DOHH2 (cell line): ENCODE data around the gene MAP1LC3B2.

ENCODE experiments used
- H3F3A ChIP-seq: fragments of 200-600 bp; sonication (generic), shearing (Covaris generic); 2 replicates; pipeline ENCODE4 v1.6.0; 2016; ENCODE audit warnings: antibody characterized with exemption, mild to moderate bottlenecking; ENCODE audit not compliant: control insufficient read depth, insufficient read depth
- H3K27ac ChIP-seq: fragments of 200-600 bp; sonication (generic); 2 replicates; pipeline ENCODE4 v1.5.1; 2014; ENCODE audit warnings: low read depth, mild to moderate bottlenecking, low read length, moderate library complexity
- H3K27me3 ChIP-seq: fragments of 200-600 bp; sonication (generic); 2 replicates; pipeline ENCODE4 v1.6.1; 2014; ENCODE audit warnings: mild to moderate bottlenecking, low read length, mixed read lengths; ENCODE audit not compliant: control insufficient read depth
- H3K36me3 ChIP-seq: fragments of 200-600 bp; sonication (generic); 2 replicates; pipeline ENCODE4 v1.6.1; 2014; ENCODE audit warnings: mild to moderate bottlenecking, low read length, moderate library complexity, mixed read lengths; ENCODE audit not compliant: control insufficient read depth
- H3K4me1 ChIP-seq: fragments of 200-600 bp; sonication (generic); 2 replicates; pipeline ENCODE4 v1.6.1; 2014; ENCODE audit warnings: mild to moderate bottlenecking, low read length, mixed read lengths; ENCODE audit not compliant: control insufficient read depth
- H3K4me2 ChIP-seq: fragments of 200-600 bp; sonication (generic); 2 replicates; pipeline ENCODE4 v1.6.0; 2014; ENCODE audit warnings: mild to moderate bottlenecking, low read length, moderate library complexity
- H3K4me3 ChIP-seq: fragments of 200-600 bp; sonication (generic); 2 replicates; pipeline ENCODE4 v1.5.1; 2014; ENCODE audit warnings: mild to moderate bottlenecking, low read length, mixed read lengths
- H3K79me2 ChIP-seq: fragments of 200-600 bp; sonication (generic); 2 replicates; pipeline ENCODE4 v1.6.1; 2014; ENCODE audit warnings: mild to moderate bottlenecking, low read length, mixed read lengths; ENCODE audit not compliant: control insufficient read depth
- H3K9me2 ChIP-seq: fragments of 200-600 bp; sonication (generic); replicated peaks from 2 replicates; pipeline ENCODE4 v1.6.1; 2014; ENCODE audit warnings: mild to moderate bottlenecking, low read length, mixed read lengths; ENCODE audit not compliant: control insufficient read depth
- H3K9me3 ChIP-seq: fragments of 200-600 bp; sonication (generic); 2 replicates; pipeline ENCODE4 v1.6.1; 2014; ENCODE audit warnings: antibody characterized with exemption, low read length, mixed read lengths; ENCODE audit not compliant: control insufficient read depth, insufficient read depth
- H4K20me1 ChIP-seq: fragments of 200-600 bp; sonication (generic); 2 replicates; pipeline ENCODE4 v1.6.0; 2014; ENCODE audit warnings: low read depth, mild to moderate bottlenecking, antibody characterized with exemption, low read length, moderate library complexity; ENCODE audit not compliant: control insufficient read depth, insufficient read depth
- CTCF ChIP-seq: fragments of 200-600 bp; sonication (generic); IDR thresholded peaks from one replicate; pipeline ENCODE4 v1.5.1; 2014; ENCODE audit warnings: antibody characterized with exemption, mild to moderate bottlenecking, low read depth, low read length; ENCODE audit not compliant: poor library complexity, severe bottlenecking
- EZH2phosphoT487 ChIP-seq: fragments of 200-600 bp; sonication (generic); IDR thresholded peaks from 2 replicates; pipeline ENCODE4 v1.6.1; 2017; ENCODE audit warnings: borderline replicate concordance, mild to moderate bottlenecking, antibody characterized with exemption, low read length, moderate library complexity, mixed read lengths

MAP1LC3B2 gene

GRCh38 chr12:116619246-116619645 is 60.1 kb downstream of the MAP1LC3B2 start:
- Histone ChIP-seq H3K79me2 (no peaks in the 10 kb centered on the region), H4K20me1 (no peaks in the 10 kb centered on the region), H3K4me1 (no peaks in the 10 kb centered on the region), H3K36me3 (no peaks in the 10 kb centered on the region), H3K9me2 (no peaks in the 10 kb centered on the region), H3F3A (no peaks in the 10 kb centered on the region), H3K27me3 (peaks cover 15% of the 10 kb centered on the region), H3K4me3 (no peak overlapping the region), H3K9me3 (0 out of 2 replicates have a peak, but pooled peaks cover 3% of the 10 kb centered on the region), H3K4me2 (no peak overlapping the region), H3K27ac (no peak overlapping the region)
- TF ChIP-seq CTCF (no peak), EZH2phosphoT487 (no peak)

GRCh38 chr12:116620124-116620491 is 60.9 kb downstream of the MAP1LC3B2 start:
- TF ChIP-seq CTCF, result no peak
- TF ChIP-seq EZH2phosphoT487, result no peak
- H3K4me2 ChIP-seq, result no peak overlapping the region
- no peaks in the 10 kb centered on the region for H3K36me3 ChIP-seq
- H3K4me1 ChIP-seq, result no peaks in the 10 kb centered on the region
- H3K27me3 ChIP-seq, result peaks cover 15% of the 10 kb centered on the region
- H3K9me3 ChIP-seq, result 0 out of 2 replicates have a peak, but pooled peaks cover 3% of the 10 kb centered on the region
- H3K79me2 ChIP-seq, result no peaks in the 10 kb centered on the region
- no peak overlapping the region for H3K4me3 ChIP-seq
- no peak overlapping the region for H3K27ac ChIP-seq
- H3K9me2 ChIP-seq, result no peaks in the 10 kb centered on the region
- H4K20me1 ChIP-seq, result no peaks in the 10 kb centered on the region
- H3F3A ChIP-seq, result no peaks in the 10 kb centered on the region

- Histone ChIP-seq H3K27me3 (peaks cover 15% of the 10 kb centered on the region), H3K4me1 (no peaks in the 10 kb centered on the region), H3K79me2 (no peaks in the 10 kb centered on the region), H3K4me2 (no peak overlapping the region), H3K9me3 (0 out of 2 replicates have a peak, but pooled peaks cover 3% of the 10 kb centered on the region), H4K20me1 (no peaks in the 10 kb centered on the region), H3F3A (no peaks in the 10 kb centered on the region), H3K9me2 (no peaks in the 10 kb centered on the region), H3K27ac (no peak overlapping the region), H3K4me3 (no peak overlapping the region), H3K36me3 (no peaks in the 10 kb centered on the region)
- TF ChIP-seq EZH2phosphoT487 (no peak), CTCF (no peak)
Measured at GRCh38 chr12:116620492-116621191, 61.5 kb downstream of the MAP1LC3B2 start.
